SK-N-SH treated with all-trans-retinoic acid at 6 μM for 48 hours (cell line): ENCODE results near the gene SYTL5.

Source experiments
- ATAC-seq: fragments of 200-7000 bp; cut with Tn5 transposase; 3 replicates; pipeline ENCODE4 v1.9.1; 2020; ENCODE audit warnings: mild to moderate bottlenecking, moderate library complexity
- ARNTL ChIP-seq: fragments of 450-650 bp; formaldehyde crosslinking; IDR thresholded peaks from 2 replicates; pipeline ENCODE4 v1.5.0; 2020; ENCODE audit warnings: low read depth, mild to moderate bottlenecking, moderate library complexity, borderline replicate concordance
- BACH2 ChIP-seq: fragments of 250-450 bp; sonication (Bioruptor Pico); IDR thresholded peaks from 2 replicates; pipeline ENCODE4 v1.9.0; 2021; ENCODE audit warnings: mild to moderate bottlenecking, borderline replicate concordance
- CSDC2 ChIP-seq: fragments of 250-450 bp; sonication (Bioruptor Pico); IDR thresholded peaks from 2 replicates; pipeline ENCODE4 v1.5.0; 2020; ENCODE audit warnings: mild to moderate bottlenecking, moderate library complexity
- ESRRG ChIP-seq: fragments of 250-450 bp; sonication (Bioruptor Pico); IDR thresholded peaks from 2 replicates; pipeline ENCODE4 v1.6.1; 2021; ENCODE audit warnings: mild to moderate bottlenecking
- GLIS3 ChIP-seq: fragments of 250-450 bp; sonication (Bioruptor Pico); IDR thresholded peaks from 2 replicates; pipeline ENCODE4 v1.5.0; 2020; ENCODE audit warnings: mild to moderate bottlenecking, moderate library complexity
- ISL1 ChIP-seq: fragments of 250-450 bp; sonication (Bioruptor Pico); IDR thresholded peaks from 2 replicates; pipeline ENCODE4 v2.1.2; 2022; ENCODE audit warnings: mild to moderate bottlenecking, moderate library complexity
- OSR1 ChIP-seq: fragments of 250-450 bp; sonication (Bioruptor Pico); IDR thresholded peaks from 2 replicates; pipeline ENCODE4 v1.8.0; 2022; ENCODE audit warnings: moderate library complexity, mild to moderate bottlenecking, inconsistent platforms
- PPARA ChIP-seq: fragments of 250-450 bp; sonication (Bioruptor Pico); IDR thresholded peaks from 2 replicates; pipeline ENCODE4 v1.5.0; 2020; ENCODE audit warnings: mild to moderate bottlenecking, borderline replicate concordance
- RARB ChIP-seq: fragments of 250-450 bp; sonication (Bioruptor Pico); IDR thresholded peaks from 2 replicates; pipeline ENCODE4 v1.8.0; 2021; ENCODE audit warnings: mild to moderate bottlenecking, moderate library complexity
- SNAI2 ChIP-seq: fragments of 250-450 bp; sonication (Bioruptor Pico); IDR thresholded peaks from 2 replicates; pipeline ENCODE4 v1.5.0; 2020; ENCODE audit warnings: mild to moderate bottlenecking, moderate library complexity
- TCF4 ChIP-seq: fragments of 250-450 bp; sonication (Bioruptor Pico); IDR thresholded peaks from 2 replicates; pipeline ENCODE4 v1.8.0; 2021; ENCODE audit warnings: mild to moderate bottlenecking, moderate library complexity, borderline replicate concordance
- TOX ChIP-seq: fragments of 250-450 bp; sonication (Bioruptor Pico); IDR thresholded peaks from 2 replicates; pipeline ENCODE4 v1.8.0; 2021; ENCODE audit warnings: mild to moderate bottlenecking, moderate library complexity, borderline replicate concordance
- ZC3H10 ChIP-seq: fragments of 250-450 bp; sonication (Bioruptor Pico); IDR thresholded peaks from 2 replicates; pipeline ENCODE4 v1.5.1; 2021; ENCODE audit warnings: mild to moderate bottlenecking, moderate library complexity
- ZFP30 ChIP-seq: fragments of 450-650 bp; formaldehyde crosslinking; IDR thresholded peaks from 2 replicates; pipeline ENCODE4 v1.5.0; 2022; ENCODE audit warnings: mild to moderate bottlenecking, moderate library complexity
- ZNF565 ChIP-seq: fragments of 450-650 bp; formaldehyde crosslinking; conservative IDR thresholded peaks from 2 replicates; pipeline ENCODE4 v1.5.0; 2020; ENCODE audit warnings: low read depth, mild to moderate bottlenecking, moderate library complexity
- ZNF70 ChIP-seq: fragments of 450-650 bp; formaldehyde crosslinking; IDR thresholded peaks from 2 replicates; pipeline ENCODE4 v1.5.0; 2020; ENCODE audit warnings: mild to moderate bottlenecking, moderate library complexity
- TF ChIP-seq, protein P1 (sequence below): fragments of 250-450 bp; sonication (Bioruptor Pico); IDR thresholded peaks from 2 replicates; pipeline ENCODE4 v1.5.1; 2020; ENCODE audit warnings: low read depth, mild to moderate bottlenecking, moderate library complexity
- TF ChIP-seq, protein P2 (sequence below): fragments of 250-450 bp; sonication (Bioruptor Pico); IDR thresholded peaks from 2 replicates; pipeline ENCODE4 v1.8.0; 2021; ENCODE audit warnings: low read depth, mild to moderate bottlenecking, moderate library complexity, borderline replicate concordance
- TF ChIP-seq, protein P3 (sequence below): fragments of 250-450 bp; sonication (Bioruptor Pico); IDR thresholded peaks from 2 replicates; pipeline ENCODE4 v1.5.0; 2020; ENCODE audit warnings: mild to moderate bottlenecking, moderate library complexity
- TF ChIP-seq, protein P4 (sequence below): fragments of 250-450 bp; sonication (Bioruptor Pico); IDR thresholded peaks from 2 replicates; pipeline ENCODE4 v1.8.0; 2020; ENCODE audit warnings: mild to moderate bottlenecking, moderate library complexity, borderline replicate concordance
- TF ChIP-seq, protein P5 (sequence below): fragments of 250-450 bp; sonication (Bioruptor Pico); IDR thresholded peaks from 2 replicates; pipeline ENCODE4 v1.5.1; 2021; ENCODE audit warnings: mild to moderate bottlenecking, moderate library complexity

Gene SYTL5

DNA sequence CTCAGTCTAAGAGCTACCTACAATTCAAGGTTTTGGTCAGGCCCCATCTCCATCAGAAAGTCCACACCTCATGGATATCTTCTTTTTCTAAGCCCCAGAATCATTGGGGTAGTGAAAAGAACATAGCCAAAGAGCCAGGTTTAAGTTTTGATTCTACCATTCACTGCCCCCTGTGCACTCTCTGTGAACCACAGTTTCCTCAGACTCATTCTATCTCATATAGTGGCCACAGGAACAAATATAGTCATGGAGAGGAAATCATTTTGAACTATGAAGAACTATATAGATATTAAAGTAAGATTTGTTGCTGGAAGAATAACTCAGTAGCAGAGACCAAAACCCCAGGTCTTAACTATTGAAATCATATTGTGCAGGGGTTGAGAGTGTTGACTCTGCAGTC, 3.3 kb downstream of the SYTL5 start:
- TF ChIP-seq ZFP30: no peak
- no peak for TF ChIP-seq RARB (CRISPR knock-in tag)
- TF ChIP-seq TCF4: no peak
- TF ChIP-seq, protein P1, sequence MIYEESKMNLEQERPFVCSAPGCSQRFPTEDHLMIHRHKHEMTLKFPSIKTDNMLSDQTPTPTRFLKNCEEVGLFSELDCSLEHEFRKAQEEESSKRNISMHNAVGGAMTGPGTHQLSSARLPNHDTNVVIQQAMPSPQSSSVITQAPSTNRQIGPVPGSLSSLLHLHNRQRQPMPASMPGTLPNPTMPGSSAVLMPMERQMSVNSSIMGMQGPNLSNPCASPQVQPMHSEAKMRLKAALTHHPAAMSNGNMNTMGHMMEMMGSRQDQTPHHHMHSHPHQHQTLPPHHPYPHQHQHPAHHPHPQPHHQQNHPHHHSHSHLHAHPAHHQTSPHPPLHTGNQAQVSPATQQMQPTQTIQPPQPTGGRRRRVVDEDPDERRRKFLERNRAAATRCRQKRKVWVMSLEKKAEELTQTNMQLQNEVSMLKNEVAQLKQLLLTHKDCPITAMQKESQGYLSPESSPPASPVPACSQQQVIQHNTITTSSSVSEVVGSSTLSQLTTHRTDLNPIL (CRISPR knock-in tag): no peak
- TF ChIP-seq SNAI2 (CRISPR knock-in tag): no peak
- no peak for TF ChIP-seq PPARA (CRISPR knock-in tag)
- no peak for TF ChIP-seq ESRRG (CRISPR knock-in tag)
- TF ChIP-seq, protein P2, sequence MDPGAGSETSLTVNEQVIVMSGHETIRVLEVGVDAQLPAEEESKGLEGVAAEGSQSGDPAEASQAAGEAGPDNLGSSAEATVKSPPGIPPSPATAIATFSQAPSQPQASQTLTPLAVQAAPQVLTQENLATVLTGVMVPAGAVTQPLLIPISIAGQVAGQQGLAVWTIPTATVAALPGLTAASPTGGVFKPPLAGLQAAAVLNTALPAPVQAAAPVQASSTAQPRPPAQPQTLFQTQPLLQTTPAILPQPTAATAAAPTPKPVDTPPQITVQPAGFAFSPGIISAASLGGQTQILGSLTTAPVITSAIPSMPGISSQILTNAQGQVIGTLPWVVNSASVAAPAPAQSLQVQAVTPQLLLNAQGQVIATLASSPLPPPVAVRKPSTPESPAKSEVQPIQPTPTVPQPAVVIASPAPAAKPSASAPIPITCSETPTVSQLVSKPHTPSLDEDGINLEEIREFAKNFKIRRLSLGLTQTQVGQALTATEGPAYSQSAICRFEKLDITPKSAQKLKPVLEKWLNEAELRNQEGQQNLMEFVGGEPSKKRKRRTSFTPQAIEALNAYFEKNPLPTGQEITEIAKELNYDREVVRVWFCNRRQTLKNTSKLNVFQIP (CRISPR knock-in tag): no peak
- TF ChIP-seq GLIS3: no peak
- TF ChIP-seq, protein P3, sequence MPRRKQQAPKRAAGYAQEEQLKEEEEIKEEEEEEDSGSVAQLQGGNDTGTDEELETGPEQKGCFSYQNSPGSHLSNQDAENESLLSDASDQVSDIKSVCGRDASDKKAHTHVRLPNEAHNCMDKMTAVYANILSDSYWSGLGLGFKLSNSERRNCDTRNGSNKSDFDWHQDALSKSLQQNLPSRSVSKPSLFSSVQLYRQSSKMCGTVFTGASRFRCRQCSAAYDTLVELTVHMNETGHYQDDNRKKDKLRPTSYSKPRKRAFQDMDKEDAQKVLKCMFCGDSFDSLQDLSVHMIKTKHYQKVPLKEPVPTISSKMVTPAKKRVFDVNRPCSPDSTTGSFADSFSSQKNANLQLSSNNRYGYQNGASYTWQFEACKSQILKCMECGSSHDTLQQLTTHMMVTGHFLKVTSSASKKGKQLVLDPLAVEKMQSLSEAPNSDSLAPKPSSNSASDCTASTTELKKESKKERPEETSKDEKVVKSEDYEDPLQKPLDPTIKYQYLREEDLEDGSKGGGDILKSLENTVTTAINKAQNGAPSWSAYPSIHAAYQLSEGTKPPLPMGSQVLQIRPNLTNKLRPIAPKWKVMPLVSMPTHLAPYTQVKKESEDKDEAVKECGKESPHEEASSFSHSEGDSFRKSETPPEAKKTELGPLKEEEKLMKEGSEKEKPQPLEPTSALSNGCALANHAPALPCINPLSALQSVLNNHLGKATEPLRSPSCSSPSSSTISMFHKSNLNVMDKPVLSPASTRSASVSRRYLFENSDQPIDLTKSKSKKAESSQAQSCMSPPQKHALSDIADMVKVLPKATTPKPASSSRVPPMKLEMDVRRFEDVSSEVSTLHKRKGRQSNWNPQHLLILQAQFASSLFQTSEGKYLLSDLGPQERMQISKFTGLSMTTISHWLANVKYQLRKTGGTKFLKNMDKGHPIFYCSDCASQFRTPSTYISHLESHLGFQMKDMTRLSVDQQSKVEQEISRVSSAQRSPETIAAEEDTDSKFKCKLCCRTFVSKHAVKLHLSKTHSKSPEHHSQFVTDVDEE (CRISPR knock-in tag): no peak
- no peak for TF ChIP-seq ARNTL (CRISPR knock-in tag)
- TF ChIP-seq BACH2 (CRISPR knock-in tag): no peak
- no peak for TF ChIP-seq CSDC2 (CRISPR knock-in tag)
- TF ChIP-seq TOX: no peak
- TF ChIP-seq ZNF70 (CRISPR knock-in tag): no peak
- no peak for TF ChIP-seq OSR1 (CRISPR knock-in tag)
- TF ChIP-seq, protein P4, sequence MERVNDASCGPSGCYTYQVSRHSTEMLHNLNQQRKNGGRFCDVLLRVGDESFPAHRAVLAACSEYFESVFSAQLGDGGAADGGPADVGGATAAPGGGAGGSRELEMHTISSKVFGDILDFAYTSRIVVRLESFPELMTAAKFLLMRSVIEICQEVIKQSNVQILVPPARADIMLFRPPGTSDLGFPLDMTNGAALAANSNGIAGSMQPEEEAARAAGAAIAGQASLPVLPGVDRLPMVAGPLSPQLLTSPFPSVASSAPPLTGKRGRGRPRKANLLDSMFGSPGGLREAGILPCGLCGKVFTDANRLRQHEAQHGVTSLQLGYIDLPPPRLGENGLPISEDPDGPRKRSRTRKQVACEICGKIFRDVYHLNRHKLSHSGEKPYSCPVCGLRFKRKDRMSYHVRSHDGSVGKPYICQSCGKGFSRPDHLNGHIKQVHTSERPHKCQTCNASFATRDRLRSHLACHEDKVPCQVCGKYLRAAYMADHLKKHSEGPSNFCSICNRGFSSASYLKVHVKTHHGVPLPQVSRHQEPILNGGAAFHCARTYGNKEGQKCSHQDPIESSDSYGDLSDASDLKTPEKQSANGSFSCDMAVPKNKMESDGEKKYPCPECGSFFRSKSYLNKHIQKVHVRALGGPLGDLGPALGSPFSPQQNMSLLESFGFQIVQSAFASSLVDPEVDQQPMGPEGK (CRISPR knock-in tag): no peak
- no peak for TF ChIP-seq ISL1 (CRISPR knock-in tag)
- no peak for ATAC-seq

DNA sequence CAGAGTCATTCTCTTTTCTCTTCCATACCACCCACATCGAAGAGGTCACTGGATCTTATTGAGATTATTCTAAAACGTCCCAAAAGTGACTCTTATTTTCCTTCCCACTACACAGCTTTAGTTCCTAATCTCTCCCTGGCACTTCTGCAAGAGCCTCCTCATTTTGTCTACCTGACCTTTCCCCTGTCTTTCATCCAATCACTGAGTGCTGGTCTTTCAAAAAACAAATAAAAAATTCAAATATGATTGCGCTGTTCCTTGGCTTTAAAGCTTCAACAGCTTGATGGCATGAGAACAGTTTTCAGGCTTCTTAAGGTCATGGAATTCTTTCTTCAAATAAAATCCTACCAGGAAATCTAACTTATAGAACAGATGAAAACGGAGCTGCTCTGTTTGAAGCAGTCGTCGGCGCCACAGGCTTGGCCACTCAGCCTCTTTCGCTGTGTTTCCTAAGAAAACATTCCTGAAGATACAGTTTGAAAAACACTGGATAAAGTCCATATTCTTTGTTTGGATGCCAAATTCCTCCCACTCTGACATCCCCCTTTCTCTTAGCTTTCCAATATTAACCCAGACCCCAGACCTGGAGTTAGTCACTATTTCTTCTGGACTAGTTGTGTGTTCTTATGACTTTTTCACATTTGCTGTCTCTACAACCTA, 12.5 kb downstream of the SYTL5 start:
- ATAC-seq: no peak
- TF ChIP-seq TCF4 (no peak), ZNF565 (CRISPR knock-in tag) (no peak), ARNTL (CRISPR knock-in tag) (no peak), RARB (CRISPR knock-in tag) (no peak), ZFP30 (no peak), OSR1 (CRISPR knock-in tag) (no peak), ZNF70 (CRISPR knock-in tag) (no peak), TOX (no peak), GLIS3 (no peak), ESRRG (CRISPR knock-in tag) (no peak), ZC3H10 (no peak), CSDC2 (CRISPR knock-in tag) (no peak), ISL1 (CRISPR knock-in tag) (no peak)
- TF ChIP-seq, protein P5, sequence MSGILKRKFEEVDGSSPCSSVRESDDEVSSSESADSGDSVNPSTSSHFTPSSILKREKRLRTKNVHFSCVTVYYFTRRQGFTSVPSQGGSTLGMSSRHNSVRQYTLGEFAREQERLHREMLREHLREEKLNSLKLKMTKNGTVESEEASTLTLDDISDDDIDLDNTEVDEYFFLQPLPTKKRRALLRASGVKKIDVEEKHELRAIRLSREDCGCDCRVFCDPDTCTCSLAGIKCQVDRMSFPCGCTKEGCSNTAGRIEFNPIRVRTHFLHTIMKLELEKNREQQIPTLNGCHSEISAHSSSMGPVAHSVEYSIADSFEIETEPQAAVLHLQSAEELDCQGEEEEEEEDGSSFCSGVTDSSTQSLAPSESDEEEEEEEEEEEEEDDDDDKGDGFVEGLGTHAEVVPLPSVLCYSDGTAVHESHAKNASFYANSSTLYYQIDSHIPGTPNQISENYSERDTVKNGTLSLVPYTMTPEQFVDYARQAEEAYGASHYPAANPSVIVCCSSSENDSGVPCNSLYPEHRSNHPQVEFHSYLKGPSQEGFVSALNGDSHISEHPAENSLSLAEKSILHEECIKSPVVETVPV: no peak
- TF ChIP-seq, protein P1 (CRISPR knock-in tag): no peak
- TF ChIP-seq, protein P2 (CRISPR knock-in tag): no peak
- TF ChIP-seq, protein P3 (CRISPR knock-in tag): no peak
